Daoy (cell line): ENCODE data around the gene RWDD4. TPM values are rescaled to one million over a fixed set of nuclear protein-coding genes. Genes with fewer than 3 reads are reported as not detected.

ENCODE experiments used
- DNase-seq: peaks from one replicate; pipeline ENCODE4 v3.0.0-alpha.2; 2015; ENCODE audit warnings: low read depth
- total RNA-seq: library from RNA; depleted of rRNA; stranded (reverse); fragments of >200 nt; shearing (Covaris generic); gene quantifications from 2 replicates; pipeline ENCODE4 v1.2.3, GENCODE V29; 2014; rRNA removed

Gene RWDD4
- total RNA-seq, 1 experiment from 2014 or later: 19.2 TPM

DNA sequence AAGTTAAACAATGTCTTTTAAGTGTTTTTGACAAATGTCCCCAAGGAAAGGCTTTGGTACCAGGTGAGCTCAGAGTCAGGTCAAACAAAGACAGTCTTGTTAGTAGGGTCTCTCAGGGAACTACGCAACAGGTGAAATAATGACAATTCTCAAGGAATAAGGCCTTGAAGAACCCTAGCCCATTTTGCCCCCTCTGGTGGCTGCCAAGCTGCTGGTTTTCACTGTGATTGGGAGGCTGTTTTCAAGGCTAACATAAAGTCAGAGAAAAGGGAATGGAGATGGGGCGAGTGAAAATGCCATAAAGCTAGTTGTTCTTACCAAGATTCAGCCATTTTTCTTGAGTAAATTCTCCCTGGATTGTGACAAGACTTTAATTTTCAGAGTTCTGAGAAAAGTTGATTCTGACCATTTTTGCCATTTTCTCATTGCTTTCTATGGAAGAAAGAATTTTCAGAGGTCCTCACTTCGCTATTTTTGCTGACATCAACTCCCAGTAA, 58.7 kb downstream of the RWDD4 start:
- no peak for DNase-seq

DNA sequence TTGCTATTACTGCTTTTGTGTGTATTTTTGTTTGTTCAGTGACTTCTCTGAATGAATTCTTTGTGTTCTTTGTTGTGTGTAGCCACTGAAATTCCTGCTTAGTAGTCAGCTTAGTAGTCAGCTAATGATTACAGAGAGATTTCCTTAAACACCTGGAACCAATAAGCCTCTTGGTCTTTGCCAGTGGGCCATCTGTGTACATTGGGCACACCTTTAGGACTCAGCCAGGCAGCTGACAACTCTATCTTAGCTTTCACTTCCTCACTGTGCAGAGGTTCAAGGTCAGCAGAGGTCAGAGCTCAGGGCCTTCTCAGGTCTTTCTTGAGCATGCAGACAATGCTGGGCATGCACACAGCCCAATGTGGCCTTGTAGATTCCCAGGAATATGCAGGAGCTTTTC, 59.3 kb downstream of the RWDD4 start:
- DNase-seq: no peak

DNA sequence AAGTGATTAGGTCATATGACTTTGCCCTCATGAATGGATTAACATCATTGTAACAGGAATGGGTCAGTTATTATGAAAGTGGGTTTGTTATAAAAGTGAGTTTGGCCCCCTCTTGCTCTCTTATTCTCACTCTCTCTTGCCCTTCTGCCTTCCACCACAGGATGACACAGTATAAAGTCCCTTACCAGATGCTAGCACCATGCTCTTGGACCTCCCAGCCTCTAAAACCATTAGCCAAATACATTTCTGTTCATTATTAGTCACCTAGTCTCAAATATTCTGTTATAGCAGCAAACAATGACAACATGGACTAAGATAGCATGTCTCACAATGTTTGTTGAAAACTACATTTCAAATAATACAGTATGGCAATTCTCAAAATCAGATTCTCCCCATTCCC, 59.7 kb downstream of the RWDD4 start:
- DNase-seq: no peak

- peak; percentile 1 for DNase-seq
These were observed 62.8 kb downstream of the RWDD4 start for GRCh38 chr4:183596067-183596757.

DNA sequence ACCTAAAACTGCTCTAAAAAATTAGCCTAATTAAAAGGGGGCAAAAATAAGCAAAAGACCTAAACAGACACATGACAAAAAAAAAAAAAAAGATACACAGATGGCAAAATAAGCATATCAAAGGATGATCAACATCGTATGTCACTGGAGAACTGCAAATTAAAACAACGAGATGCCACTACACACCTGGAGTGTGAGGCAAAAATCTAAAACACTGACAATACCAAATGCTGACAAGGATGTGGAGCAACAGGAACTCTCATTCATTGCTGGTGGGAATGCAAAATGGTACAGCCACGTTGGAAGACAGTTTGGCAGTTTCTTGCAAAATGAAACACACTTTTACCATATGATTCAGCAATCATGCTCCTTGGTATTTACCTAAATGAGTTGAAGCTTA, 64.2 kb downstream of the RWDD4 start:
- no peak for DNase-seq

DNA sequence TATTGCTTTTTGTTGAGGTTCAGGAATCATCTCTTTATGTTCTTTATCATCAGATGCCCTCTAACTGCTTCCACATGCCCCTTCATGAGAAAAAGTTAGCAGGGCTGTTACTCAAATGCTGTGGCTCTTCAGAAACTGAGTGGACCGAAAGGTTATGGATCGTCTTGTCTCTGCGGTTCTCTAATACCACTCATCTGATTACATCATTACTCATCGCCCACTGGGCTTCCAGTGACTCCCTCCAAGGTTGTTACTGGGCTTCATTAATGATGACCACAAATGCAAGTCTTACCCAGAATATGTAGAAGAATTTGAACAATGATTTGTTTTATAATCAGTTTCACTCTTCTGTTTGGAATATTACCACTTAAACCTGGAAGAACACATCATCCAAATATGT, 67.7 kb downstream of the RWDD4 start:
- peak; percentile 12 for DNase-seq

Other genes with a start within 250 kb of the RWDD4 start
- 7.0 and 15.9 TPM in 2 replicates for gene CDKN2AIP, start 214.5 kb downstream of the RWDD4 start, total RNA-seq
- 5.8 and 10.1 TPM in 2 replicates for gene ING2, start 154.1 kb downstream of the RWDD4 start, total RNA-seq
- gene TRAPPC11, start 108 bp upstream of the RWDD4 start, total RNA-seq: 19.1 and 24.1 TPM in 2 replicates
- 2.1 and 3.3 TPM in 2 replicates for gene STOX2, start 246.1 kb upstream of the RWDD4 start, total RNA-seq